Fibroblast of lung (primary cell): ENCODE data around the gene PDZD2.

Experiments used
- EZH2 ChIP-seq: IDR thresholded peaks from 2 replicates; pipeline ENCODE4 v1.5.1; 2012; ENCODE audit warnings: low read length, control low read depth, mild to moderate bottlenecking; ENCODE audit errors: missing control alignments
- TF ChIP-seq, protein P1 (sequence below), 2 donors: IDR thresholded peaks in 1 of 2; conservative IDR thresholded peaks in 1 of 2; 1 replicate in 1 of 2; 2 replicates in 1 of 2; pipeline ENCODE4 v1.5.1; 2011 to 2012; ENCODE audit warnings: low read length in 2 of 2, control low read depth in 1 of 2, inconsistent platforms in 1 of 2, low read depth in 1 of 2, mild to moderate bottlenecking in 1 of 2

- TF ChIP-seq, protein P1, sequence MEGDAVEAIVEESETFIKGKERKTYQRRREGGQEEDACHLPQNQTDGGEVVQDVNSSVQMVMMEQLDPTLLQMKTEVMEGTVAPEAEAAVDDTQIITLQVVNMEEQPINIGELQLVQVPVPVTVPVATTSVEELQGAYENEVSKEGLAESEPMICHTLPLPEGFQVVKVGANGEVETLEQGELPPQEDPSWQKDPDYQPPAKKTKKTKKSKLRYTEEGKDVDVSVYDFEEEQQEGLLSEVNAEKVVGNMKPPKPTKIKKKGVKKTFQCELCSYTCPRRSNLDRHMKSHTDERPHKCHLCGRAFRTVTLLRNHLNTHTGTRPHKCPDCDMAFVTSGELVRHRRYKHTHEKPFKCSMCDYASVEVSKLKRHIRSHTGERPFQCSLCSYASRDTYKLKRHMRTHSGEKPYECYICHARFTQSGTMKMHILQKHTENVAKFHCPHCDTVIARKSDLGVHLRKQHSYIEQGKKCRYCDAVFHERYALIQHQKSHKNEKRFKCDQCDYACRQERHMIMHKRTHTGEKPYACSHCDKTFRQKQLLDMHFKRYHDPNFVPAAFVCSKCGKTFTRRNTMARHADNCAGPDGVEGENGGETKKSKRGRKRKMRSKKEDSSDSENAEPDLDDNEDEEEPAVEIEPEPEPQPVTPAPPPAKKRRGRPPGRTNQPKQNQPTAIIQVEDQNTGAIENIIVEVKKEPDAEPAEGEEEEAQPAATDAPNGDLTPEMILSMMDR (conservative IDR thresholded peaks at IDR 0.05 in 1 of 2, IDR thresholded peaks at IDR 0.05 in 1 of 2; ENCODE audit: low read depth in 1 of 2, low read length in 2 of 2) = no peak
- no peak for TF ChIP-seq EZH2
Measured at GRCh38 chr5:31701642-31702299, 62.8 kb downstream of the PDZD2 start.
